Measurements from ENCODE around the gene NRF1.

The NRF1 gene

DNA sequence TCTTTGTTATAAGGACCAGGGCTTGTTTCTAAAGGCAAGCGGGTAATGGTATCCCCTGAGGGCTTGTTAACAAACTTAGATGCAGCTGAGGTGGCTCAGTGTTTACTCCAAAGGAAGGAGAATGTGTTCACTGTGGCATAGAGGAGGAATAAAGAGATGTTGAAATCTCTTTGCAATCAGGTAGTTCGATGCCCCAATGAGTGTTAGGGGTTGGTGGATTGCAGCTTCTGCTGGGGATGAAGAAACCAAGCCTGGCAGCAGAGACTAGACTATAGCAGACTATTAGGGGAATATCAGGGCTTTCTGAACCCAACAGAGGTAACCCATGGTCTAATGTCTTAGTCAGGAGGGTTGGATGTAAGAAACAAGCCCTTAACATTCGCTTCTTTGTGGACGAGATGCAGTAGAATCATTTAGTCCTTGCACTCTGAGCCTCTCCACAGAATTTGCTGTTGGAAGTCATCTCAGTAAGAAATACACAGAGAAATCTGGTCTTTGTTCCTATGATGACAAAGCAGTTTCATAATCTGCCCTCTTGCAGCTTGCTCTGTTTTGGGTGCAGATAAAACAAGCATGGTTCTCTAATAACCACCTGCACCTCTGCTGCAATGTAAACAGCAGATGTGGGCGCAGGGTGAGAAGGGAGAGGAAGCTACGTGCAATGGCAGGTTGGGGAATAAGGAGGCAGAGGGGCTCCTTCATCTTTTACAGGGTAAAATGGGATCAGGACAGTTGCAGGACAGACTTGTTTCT, 108.6 kb downstream of the NRF1 start:
- H3K27ac Mint-ChIP-seq: no peak overlapping the region

DNA sequence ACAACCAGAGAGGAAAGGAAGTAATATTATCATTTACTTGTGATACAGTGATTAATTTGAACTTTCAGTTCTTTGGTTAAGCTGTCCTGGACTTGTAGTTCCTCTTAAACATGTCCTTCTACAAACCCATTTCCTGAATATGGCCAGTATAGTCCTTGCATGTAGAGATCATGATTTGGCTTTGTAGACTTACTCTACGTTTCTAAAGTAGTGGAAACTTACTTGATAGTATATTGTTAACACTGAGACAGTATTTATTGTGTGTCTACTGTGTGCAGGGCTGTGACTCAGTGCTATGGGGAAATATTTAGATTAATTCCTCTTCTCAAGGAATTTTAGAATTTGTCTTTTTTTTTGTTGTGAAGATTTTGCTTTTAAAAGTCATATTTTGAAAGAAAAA, 109.5 kb downstream of the NRF1 start:
- Mint-ChIP-seq H3K27ac (no peak overlapping the region), H3K4me3 (no peak overlapping the region), H3K27me3 (no peaks in the 10 kb centered on the region), H3K36me3 (peaks cover 18% of the 10 kb centered on the region), H3K4me1 (no peaks in the 10 kb centered on the region), H3K9me3 (no peaks in the 10 kb centered on the region)

More for the DNA sequence above, 108.6 kb downstream of the NRF1 start:
- no peaks in the 10 kb centered on the region for H3K9me3 Mint-ChIP-seq
- H3K4me3 Mint-ChIP-seq: no peak overlapping the region
- H3K36me3 Mint-ChIP-seq: peaks cover 18% of the 10 kb centered on the region
- no peaks in the 10 kb centered on the region for H3K27me3 Mint-ChIP-seq
- H3K4me1 Mint-ChIP-seq: no peaks in the 10 kb centered on the region

GRCh38 chr7:129723679-129724078, 112.2 kb downstream of the NRF1 start:
- H3K27ac Mint-ChIP-seq: no peak overlapping the region
- H3K4me3 Mint-ChIP-seq: no peak overlapping the region
- H3K27me3 Mint-ChIP-seq: no peaks in the 10 kb centered on the region
- no peaks in the 10 kb centered on the region for H3K4me1 Mint-ChIP-seq
- peaks cover 16% of the 10 kb centered on the region for H3K36me3 Mint-ChIP-seq
- no peaks in the 10 kb centered on the region for H3K9me3 Mint-ChIP-seq

DNA sequence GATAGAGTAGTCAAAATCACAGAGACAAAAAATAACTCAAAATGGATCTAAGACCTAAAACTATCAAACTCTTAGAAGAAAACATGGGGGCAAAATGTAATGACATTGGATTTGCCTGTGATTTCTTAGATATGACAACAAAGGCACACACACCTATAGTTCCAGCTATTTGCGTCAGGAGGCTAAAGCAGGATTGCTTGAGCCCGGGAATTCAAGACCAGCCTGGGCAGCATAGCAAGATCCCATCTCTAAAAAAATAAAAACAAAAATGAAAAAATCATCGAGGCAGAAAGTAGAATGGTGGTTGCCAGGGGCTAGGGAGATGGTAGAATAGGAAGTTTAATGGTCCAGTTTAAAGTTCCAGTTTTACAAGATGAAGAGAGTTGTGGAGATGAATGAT, 113.3 kb downstream of the NRF1 start:
- no peaks in the 10 kb centered on the region for H3K9me3 Mint-ChIP-seq
- H3K4me3 Mint-ChIP-seq: no peak overlapping the region

DNA sequence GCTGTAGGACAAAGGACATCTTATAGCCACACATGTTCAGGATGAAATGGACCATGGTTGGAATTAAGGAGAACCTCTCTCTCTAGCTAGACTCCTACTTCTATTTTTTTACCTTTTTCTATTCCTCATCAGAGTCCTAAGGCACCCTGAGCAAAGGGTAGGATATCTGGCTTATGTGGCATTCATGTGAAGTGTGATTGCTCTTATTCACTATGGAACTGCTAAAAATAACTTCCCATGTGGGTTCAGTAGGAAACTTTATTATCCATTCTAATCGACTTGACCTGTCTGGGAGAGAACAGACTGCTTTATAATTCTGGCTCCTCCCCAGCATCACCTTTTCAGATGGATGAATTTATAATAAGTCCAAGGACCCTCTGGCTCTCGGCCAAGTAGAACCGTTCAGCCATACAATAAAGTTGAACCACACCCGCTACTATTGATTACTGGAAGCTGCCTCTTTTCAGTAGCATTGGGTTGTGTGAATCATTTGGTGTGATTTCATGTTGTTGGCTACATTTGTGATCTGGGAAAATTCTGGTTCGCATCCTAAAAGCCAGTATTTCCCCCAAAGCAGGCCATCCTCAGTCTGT, 117.5 kb downstream of the NRF1 start:
- Mint-ChIP-seq H3K4me1 (no peaks in the 10 kb centered on the region), H3K4me3 (no peak overlapping the region), H3K36me3 (peaks cover 19% of the 10 kb centered on the region), H3K9me3 (no peaks in the 10 kb centered on the region), H3K27me3 (no peaks in the 10 kb centered on the region), H3K27ac (no peak overlapping the region)

More for the DNA sequence above, 113.3 kb downstream of the NRF1 start:
- no peaks in the 10 kb centered on the region for H3K4me1 Mint-ChIP-seq
- peaks cover 14% of the 10 kb centered on the region for H3K36me3 Mint-ChIP-seq
- no peak overlapping the region for H3K27ac Mint-ChIP-seq
- no peaks in the 10 kb centered on the region for H3K27me3 Mint-ChIP-seq

DNA sequence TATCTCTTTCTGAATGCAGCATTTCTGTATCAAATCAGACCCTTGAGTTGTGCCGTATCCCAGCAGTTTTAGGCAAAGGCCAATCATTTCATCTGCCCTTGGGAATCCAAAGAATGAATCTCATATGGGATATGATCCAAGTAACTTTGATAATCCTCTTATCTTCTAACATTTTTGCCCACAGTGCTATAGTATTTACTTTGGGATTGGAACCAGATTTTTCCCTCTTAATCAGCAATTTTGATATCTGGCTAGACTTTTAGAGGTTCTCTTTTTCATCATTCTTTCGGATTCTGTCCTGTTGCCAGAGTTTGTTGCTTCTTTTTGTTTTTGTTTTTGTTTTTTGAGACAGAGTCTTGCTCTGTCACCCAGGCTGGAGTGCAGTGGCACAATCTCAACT, 118.0 kb downstream of the NRF1 start:
- Mint-ChIP-seq H3K4me1 (no peaks in the 10 kb centered on the region), H3K9me3 (no peaks in the 10 kb centered on the region), H3K4me3 (no peak overlapping the region), H3K36me3 (peaks cover 19% of the 10 kb centered on the region), H3K27ac (no peak overlapping the region), H3K27me3 (no peaks in the 10 kb centered on the region)

- no peaks in the 10 kb centered on the region for H3K27me3 Mint-ChIP-seq
- H3K9me3 Mint-ChIP-seq: no peaks in the 10 kb centered on the region
- H3K4me3 Mint-ChIP-seq: no peak overlapping the region
- H3K36me3 Mint-ChIP-seq: peaks cover 16% of the 10 kb centered on the region
- no peak overlapping the region for H3K27ac Mint-ChIP-seq
- H3K4me1 Mint-ChIP-seq: no peaks in the 10 kb centered on the region
These were observed 118.6 kb downstream of the NRF1 start for GRCh38 chr7:129730159-129730558.

GRCh38 chr7:129734400-129734799, 122.9 kb downstream of the NRF1 start:
- H3K9me3 Mint-ChIP-seq: no peaks in the 10 kb centered on the region
- H3K27me3 Mint-ChIP-seq: no peaks in the 10 kb centered on the region
- H3K4me3 Mint-ChIP-seq: no peak overlapping the region
- H3K4me1 Mint-ChIP-seq: no peaks in the 10 kb centered on the region
- H3K36me3 Mint-ChIP-seq: peaks cover 12% of the 10 kb centered on the region
- H3K27ac Mint-ChIP-seq: no peak overlapping the region

GRCh38 chr7:129739427-129739826, 127.9 kb downstream of the NRF1 start:
- no peaks in the 10 kb centered on the region for H3K4me1 Mint-ChIP-seq

DNA sequence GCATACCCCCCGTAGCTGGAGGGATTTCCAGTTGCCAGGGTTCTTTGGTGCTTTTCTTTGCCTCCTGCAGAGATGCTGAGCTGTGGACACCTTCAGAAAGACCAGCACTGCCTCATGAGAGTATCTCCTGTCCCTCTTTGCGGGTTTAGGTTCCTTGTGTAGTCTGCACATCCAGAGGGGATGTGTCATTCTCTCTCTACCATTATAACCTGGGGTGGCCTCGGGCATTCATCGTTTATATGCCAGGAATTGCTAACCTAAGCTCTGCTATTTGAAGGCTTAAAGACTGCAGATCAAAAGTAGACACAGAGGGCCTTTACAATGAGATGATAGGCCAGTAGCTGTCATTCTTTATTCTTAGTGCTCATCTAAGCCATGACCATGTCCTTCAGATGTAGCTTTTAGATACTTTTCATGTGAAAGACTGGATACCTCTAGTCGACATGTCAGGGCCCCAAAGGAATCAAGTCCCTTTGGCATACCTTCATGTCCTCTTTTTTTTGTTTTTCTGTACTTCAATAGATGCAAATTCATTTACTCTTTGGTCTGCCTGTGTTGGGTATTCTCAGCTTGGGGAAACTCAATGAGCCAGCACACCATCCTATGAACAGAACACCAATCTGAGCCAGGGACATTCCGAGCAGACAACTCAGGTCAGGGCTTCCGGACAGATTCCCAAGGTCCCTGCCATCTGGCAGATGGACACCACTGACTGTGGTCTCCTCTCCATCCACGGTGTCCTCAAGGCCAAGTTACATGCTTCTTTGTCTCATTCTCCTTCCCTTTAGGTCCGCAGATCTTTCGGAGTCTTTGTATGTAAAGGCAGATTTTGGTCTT, 129.3 kb downstream of the NRF1 start:
- H3K27me3 Mint-ChIP-seq: no peaks in the 10 kb centered on the region
- H3K9me3 Mint-ChIP-seq: no peaks in the 10 kb centered on the region
- H3K36me3 Mint-ChIP-seq: peaks cover 7% of the 10 kb centered on the region
- H3K27ac Mint-ChIP-seq: no peak overlapping the region
- no peak overlapping the region for H3K4me3 Mint-ChIP-seq
- H3K4me1 Mint-ChIP-seq: no peaks in the 10 kb centered on the region

More at GRCh38 chr7:129739427-129739826, 127.9 kb downstream of the NRF1 start:
- Mint-ChIP-seq H3K9me3 (no peaks in the 10 kb centered on the region), H3K36me3 (peaks cover 7% of the 10 kb centered on the region), H3K27ac (no peak overlapping the region), H3K27me3 (no peaks in the 10 kb centered on the region), H3K4me3 (no peak overlapping the region)

GRCh38 chr7:129741743-129742213, 130.3 kb downstream of the NRF1 start:
- Mint-ChIP-seq H3K27me3 (no peaks in the 10 kb centered on the region), H3K4me3 (no peak overlapping the region), H3K36me3 (peaks cover 10% of the 10 kb centered on the region), H3K4me1 (no peaks in the 10 kb centered on the region), H3K27ac (no peak overlapping the region), H3K9me3 (no peaks in the 10 kb centered on the region)

GRCh38 chr7:129742256-129742655, 130.7 kb downstream of the NRF1 start:
- no peak overlapping the region for H3K27ac Mint-ChIP-seq

GRCh38 chr7:129746857-129747529, 135.5 kb downstream of the NRF1 start:
- no peaks in the 10 kb centered on the region for H3K4me1 Mint-ChIP-seq
- H3K4me3 Mint-ChIP-seq: no peak overlapping the region
- peak overlapping the region; percentile 30 for H3K27ac Mint-ChIP-seq
- peaks cover 6% of the 10 kb centered on the region for H3K36me3 Mint-ChIP-seq
- H3K9me3 Mint-ChIP-seq: no peaks in the 10 kb centered on the region
- H3K27me3 Mint-ChIP-seq: no peaks in the 10 kb centered on the region

More at GRCh38 chr7:129742256-129742655, 130.7 kb downstream of the NRF1 start:
- H3K9me3 Mint-ChIP-seq: no peaks in the 10 kb centered on the region
- peaks cover 10% of the 10 kb centered on the region for H3K36me3 Mint-ChIP-seq
- no peaks in the 10 kb centered on the region for H3K4me1 Mint-ChIP-seq
- H3K4me3 Mint-ChIP-seq: no peak overlapping the region
- H3K27me3 Mint-ChIP-seq: no peaks in the 10 kb centered on the region

- H3K4me1 Mint-ChIP-seq: no peaks in the 10 kb centered on the region
- no peak overlapping the region for H3K4me3 Mint-ChIP-seq
- H3K36me3 Mint-ChIP-seq: peaks cover 9% of the 10 kb centered on the region
- H3K27me3 Mint-ChIP-seq: no peaks in the 10 kb centered on the region
- H3K27ac Mint-ChIP-seq: no peak overlapping the region
- no peaks in the 10 kb centered on the region for H3K9me3 Mint-ChIP-seq
These were observed 137.0 kb downstream of the NRF1 start for GRCh38 chr7:129748356-129749109.

- no peak overlapping the region for H3K4me3 Mint-ChIP-seq
- H3K27me3 Mint-ChIP-seq: no peaks in the 10 kb centered on the region
- no peaks in the 10 kb centered on the region for H3K4me1 Mint-ChIP-seq
- no peaks in the 10 kb centered on the region for H3K9me3 Mint-ChIP-seq
- peaks cover 10% of the 10 kb centered on the region for H3K36me3 Mint-ChIP-seq
- H3K27ac Mint-ChIP-seq: no peak overlapping the region
These were observed 138.6 kb downstream of the NRF1 start for GRCh38 chr7:129750091-129750490.

Data from activated naive CD4-positive, alpha-beta T cell treated with anti-CD3 and anti-CD28 coated beads, Interleukin-2, amount 50 U/mL, for 24 hours (primary cell).